HG02981 (cell line): ENCODE measurements around the gene ATAT1.
A peak's percentile ranks its signal among the peaks of the same experiment; 100 is the strongest.

Experiments used
- ATAC-seq: cut with Tn5 transposase; IDR thresholded peaks from one replicate; pipeline ENCODE4 v1.9.1; 2021; ENCODE audit warnings: mild to moderate bottlenecking, moderate library complexity; ENCODE audit not compliant: unreplicated experiment

The ATAT1 gene

DNA sequence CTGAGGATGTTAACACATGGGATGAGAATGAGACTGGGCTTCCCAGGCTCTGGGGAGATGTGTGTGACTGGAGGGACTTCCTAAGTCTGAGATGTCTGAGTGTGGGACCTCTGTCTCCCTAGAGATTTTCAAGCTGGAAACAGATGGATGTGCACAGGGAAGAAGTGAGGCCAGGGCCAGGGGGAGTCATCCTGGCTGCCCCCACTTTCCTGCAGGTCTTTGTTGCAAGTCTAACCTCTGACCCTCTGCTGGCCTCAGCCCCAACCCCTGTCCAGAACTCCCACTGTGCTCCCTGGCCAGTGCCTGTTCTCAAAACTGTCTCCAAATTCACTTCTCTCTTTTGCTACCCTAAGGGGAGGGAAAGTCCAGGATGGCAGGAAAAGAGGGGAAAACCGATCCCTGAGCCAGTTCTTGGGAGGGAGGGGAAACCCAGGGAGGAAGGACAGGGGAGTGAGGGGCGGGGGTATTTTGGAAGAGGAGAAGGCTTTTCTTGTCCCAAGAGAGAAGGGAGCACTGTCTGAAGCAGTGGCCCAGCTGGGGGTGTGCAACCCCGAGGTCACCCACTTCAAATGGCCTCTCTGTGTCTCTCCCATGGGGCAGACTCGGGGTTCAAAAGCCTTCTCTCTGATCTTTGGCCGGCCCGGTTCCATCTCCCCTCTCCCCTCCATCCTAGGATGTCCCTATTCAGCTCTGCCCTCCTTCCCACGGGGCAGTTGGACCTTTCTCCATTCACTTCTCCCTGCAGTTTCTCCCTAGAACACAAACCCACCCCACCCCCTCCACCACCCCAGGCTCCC lies 56.7 kb downstream of the ATAT1 start:
- ATAC-seq: no peak

DNA sequence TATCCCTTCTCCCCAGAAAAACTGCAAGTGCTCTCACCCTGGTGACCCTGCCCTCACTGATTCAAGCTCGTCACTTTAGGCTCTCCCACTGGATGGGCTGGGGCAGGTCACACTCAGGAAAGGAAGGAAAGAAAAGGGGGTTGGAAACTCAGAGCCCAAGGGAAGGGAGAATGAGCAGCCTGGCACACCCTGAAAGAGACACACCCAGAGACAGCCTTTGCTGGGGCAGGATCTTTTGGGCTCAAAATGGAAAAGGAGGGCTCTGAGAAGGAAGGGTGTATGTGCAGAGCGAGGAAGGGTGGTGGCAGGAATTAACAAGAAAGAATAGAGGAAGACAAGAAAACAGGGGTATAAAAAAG lies 57.3 kb downstream of the ATAT1 start:
- ATAC-seq: no peak

- no peak for ATAC-seq
Observed at GRCh38 chr6:30684386-30685156, 57.9 kb downstream of the ATAT1 start.

- ATAC-seq: no peak
Observed at GRCh38 chr6:30685157-30686008, 58.7 kb downstream of the ATAT1 start.

DNA sequence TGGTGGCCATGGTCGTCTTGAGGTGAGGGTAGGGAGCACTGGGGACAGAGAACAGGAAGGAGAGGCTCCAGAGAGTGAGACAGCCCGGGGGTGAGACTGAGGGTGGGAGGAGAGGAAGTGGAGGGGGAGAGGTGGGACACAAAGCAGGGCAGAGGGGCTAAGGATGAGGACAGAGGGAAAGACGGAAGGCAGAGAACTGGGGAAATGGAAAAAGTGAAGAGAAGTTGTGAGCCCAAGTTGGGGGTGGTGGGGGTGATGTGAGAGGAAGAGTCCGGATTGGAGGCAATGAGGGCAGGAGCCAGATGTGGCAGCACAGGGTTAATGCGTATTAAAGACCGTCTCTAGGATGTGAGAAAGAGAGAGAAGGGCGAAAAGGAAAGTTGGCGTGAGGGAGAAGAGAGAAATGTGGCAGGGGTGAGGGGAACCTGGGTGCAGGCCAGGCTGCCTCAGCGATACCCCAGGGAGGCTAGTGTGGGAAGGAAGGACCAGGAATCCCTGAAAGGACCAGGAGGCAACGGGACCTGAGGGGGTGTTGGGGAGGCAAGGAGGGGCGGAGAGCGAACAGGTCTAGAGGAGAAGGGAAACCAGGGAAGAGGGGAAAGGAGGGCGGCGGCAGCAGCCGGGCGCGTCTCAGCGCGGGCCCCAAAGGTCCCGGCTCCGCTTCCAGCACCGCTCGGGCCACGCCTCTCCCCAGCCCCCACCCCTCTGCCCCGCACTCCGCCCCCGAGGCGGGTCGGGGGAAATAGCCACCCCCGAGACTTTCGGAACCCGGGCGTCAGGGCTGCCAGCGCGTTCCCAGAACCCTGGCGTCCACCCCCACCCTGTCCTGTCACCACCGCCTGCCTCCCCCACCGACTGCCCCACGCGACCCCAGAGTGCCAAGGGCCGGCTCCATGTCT lies 59.6 kb downstream of the ATAT1 start, which contains the start of gene PPP1R18:
Gene PPP1R18, minus strand, starts transcription at position 637 of the 899 bp plus-strand sequence. Its CDS starts 627 bp downstream, at position 10.
- no peak for ATAC-seq

DNA sequence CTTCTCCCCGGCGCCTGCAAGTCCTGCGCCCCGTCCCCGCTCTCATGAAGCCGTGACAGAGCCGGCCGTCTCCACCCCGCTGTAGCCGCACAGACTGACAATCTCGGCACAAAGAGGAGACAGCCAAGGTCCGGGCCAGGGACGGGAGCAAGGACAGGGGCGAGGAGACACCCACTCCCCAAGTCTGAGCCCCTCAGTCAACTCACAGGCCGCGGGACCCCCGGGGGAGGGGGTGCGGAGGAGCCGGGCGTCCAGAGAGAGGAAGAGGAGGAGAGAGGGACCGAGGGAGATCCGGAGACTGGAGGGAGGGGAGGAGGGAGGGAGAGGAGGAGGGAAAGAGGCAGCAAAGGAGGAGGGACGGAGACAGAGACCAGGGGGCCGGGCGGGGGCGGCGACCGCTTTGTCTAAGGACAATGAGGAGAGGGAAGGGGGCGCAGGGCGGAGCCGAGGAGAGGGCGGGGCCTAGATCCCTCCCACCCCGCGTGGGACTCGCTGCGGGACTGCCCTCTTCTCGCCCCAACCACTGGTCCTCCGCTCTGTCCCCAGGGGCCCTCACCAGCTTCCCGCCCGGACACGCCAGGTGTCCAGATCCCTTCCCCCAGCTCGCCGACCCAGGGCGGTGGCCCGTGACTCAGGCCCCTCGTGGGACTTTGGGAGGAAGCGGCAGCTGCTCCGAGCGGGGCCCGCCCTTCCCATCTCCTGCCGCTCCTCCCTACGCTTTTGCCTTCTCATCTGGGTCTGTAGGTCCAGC lies 60.4 kb downstream of the ATAT1 start:
- ATAC-seq: peak; percentile 42

DNA sequence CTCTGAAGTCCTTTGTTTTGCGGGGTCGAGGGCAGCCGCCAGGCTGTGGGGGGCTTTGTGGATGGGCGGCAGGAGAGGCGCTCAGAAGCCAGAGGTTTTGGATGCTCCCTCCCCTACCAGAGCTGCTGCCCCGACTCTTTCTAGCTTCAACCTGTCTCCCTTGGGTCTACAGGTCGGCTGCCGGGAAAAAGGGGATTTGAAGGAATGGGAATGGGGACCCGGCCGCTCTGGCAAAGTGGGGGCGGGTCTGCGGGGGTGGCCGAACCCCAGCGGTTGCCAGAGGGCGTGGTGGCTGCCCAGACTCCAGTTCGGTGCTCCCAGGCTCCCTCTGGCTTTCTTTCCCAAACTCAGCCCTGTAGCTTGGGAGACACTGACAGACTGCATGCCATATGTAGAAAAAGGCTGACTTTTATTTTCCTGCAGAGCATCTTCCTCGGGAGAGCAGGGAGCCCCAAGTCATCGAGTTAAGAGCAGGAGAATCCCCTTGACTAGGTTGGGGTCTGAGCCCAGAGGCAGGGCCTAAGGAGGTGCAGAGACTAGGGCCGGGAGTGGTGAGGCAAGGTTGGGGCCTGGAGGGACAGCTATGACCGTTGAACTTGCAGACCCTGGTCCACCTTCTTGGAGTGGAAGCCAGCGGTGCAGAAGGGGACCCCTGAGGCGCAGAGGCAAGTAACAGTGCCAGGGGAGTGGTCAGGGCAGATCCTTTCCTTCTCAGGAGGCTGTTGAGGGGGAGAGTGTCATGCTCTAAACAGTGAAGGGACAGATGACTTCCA lies 61.2 kb downstream of the ATAT1 start:
- ATAC-seq: no peak

- no peak for ATAC-seq
Observed at GRCh38 chr6:30688569-30688968, 61.9 kb downstream of the ATAT1 start.

DNA sequence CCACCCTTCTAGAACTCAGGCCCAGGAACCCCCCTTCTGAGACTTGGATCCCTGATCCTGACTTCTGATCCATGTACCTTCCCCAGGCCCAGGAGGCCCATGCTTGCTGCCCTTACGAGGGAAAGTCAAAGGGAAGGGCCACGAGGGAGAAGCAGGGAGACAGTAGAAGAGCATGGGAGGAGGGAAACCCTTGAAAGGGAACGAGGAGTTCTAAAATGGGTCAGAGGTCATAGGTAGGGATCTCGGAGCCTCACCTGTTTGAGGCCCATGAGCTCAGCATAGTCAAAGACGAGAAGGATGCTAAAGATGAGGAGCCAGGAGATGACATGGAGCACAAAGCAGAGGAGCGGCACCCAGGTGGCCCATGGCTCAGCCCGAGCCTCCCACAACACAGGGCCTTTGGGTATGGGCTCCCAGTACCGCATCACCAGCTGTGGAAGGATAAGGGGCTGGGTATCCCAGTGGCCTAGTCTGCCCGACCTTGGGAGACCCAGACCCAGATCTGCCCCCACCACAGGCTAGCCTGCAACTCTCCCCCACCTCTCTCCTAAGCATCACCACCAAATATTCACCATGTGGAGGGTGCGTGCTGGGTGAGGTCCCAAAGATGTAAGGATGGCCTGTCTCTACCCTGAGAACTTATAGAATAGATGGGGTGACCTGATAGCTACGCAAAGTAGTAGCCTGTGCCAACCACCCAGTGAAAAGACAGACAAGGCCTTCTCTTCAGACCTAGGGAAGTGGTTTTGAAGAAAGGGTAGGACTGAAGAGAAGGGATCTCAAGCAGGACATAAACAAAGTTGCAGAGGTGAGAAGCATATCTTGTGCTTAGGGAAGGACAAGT lies 62.6 kb downstream of the ATAT1 start:
- ATAC-seq: no peak

DNA sequence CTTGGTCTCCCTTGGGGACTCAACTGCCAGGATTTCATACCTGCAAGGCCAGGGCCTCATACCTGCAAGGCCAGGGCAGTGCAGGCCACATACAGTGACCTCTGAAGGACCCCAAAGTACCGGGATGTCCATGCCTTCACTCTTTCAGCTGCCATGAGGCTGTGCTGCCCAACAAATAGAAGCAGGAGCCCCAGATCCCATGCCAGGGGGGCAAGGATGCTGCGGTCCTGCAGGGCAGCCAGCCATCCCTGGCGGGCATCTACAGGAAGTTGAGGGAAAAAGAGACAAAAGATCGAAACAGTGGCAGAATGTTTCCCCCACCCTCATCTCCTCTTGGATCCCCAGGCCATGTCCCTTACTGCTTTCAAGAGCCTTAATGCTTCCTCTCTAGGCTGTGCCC lies 63.3 kb downstream of the ATAT1 start:
- ATAC-seq: no peak

- ATAC-seq: no peak
Observed at GRCh38 chr6:30690403-30691207, 63.9 kb downstream of the ATAT1 start, which contains the start of gene NRM. TSS of gene NRM (minus strand) at chr6:30690984. CDS start at chr6:30690974, 10 bp downstream.

GRCh38 chr6:30691208-30691847 lies 64.7 kb downstream of the ATAT1 start:
- no peak for ATAC-seq
